Liver (tissue), 9 donors: ENCODE measurements around the gene CACHD1. TPM values are rescaled to one million over a fixed set of nuclear protein-coding genes. Genes with fewer than 3 reads are reported as not detected.

ENCODE experiments used
- DNase-seq: peaks from one replicate; pipeline ENCODE4 v3.0.0-alpha.2; 2017; ENCODE audit warnings: low spot score
- H3K27ac ChIP-seq, 2 donors: one replicate each; pipeline ENCODE4 v1.7.0; 2013; ENCODE audit warnings: inconsistent platforms in 2 of 2, low read length in 2 of 2, control low read depth in 1 of 2, low read depth in 1 of 2, mild to moderate bottlenecking in 1 of 2
- H3K27me3 ChIP-seq, 4 donors: one replicate each; pipeline versions ENCODE4 v1.6.1 to v1.7.0; 2013; ENCODE audit warnings: low read length in 3 of 4, inconsistent platforms in 1 of 4, mild to moderate bottlenecking in 1 of 4, moderate library complexity in 1 of 4; ENCODE audit not compliant: control insufficient read depth in 4 of 4, insufficient read depth in 4 of 4
- H3K36me3 ChIP-seq, 4 donors: one replicate each; pipeline versions ENCODE4 v1.6.1 to v1.7.0; 2013; ENCODE audit warnings: low read length in 3 of 4, mild to moderate bottlenecking in 3 of 4, low read depth in 1 of 4, moderate library complexity in 1 of 4; ENCODE audit not compliant: control insufficient read depth in 4 of 4, insufficient read depth in 3 of 4
- H3K4me1 ChIP-seq, 4 donors: one replicate each; pipeline versions ENCODE4 v1.6.1 to v1.7.0; 2013; ENCODE audit warnings: low read length in 3 of 4, mild to moderate bottlenecking in 3 of 4, moderate library complexity in 1 of 4; ENCODE audit not compliant: control insufficient read depth in 4 of 4, insufficient read depth in 4 of 4
- H3K4me3 ChIP-seq, 3 donors: one replicate each; pipeline versions ENCODE4 v1.6.1 to v1.7.0; 2013; ENCODE audit warnings: low read length in 3 of 3, control low read depth in 1 of 3, low read depth in 1 of 3, mild to moderate bottlenecking in 1 of 3
- H3K9ac ChIP-seq, 2 donors: one replicate each; pipeline ENCODE4 v1.7.0; 2013; ENCODE audit warnings: low read length in 2 of 2, mild to moderate bottlenecking in 2 of 2, moderate library complexity in 2 of 2, control low read depth in 1 of 2, low read depth in 1 of 2
- H3K9me3 ChIP-seq, 4 donors: one replicate each; pipeline versions ENCODE4 v1.6.1 to v1.7.0; 2013; ENCODE audit warnings: low read length in 3 of 4; ENCODE audit not compliant: control insufficient read depth in 4 of 4
- CTCF ChIP-seq: fragments of 150-350 bp; IDR thresholded peaks from 2 replicates; pipeline ENCODE4 v1.5.1; 2017; ENCODE audit warnings: improper control_type of control experiment, low read depth, low read length; ENCODE audit not compliant: missing input control
- HNF4A ChIP-seq, 2 donors: conservative IDR thresholded peaks; 2 replicates each; pipeline ENCODE4 v1.6.1; 2016; ENCODE audit warnings: antibody characterized with exemption in 2 of 2, mild to moderate bottlenecking in 2 of 2
- MAX ChIP-seq: IDR thresholded peaks from 2 replicates; pipeline ENCODE4 v1.6.1; 2016; ENCODE audit warnings: antibody characterized with exemption
- NR2F2 ChIP-seq: IDR thresholded peaks from 2 replicates; pipeline ENCODE4 v1.6.1; 2016; ENCODE audit warnings: antibody characterized with exemption
- RAD21 ChIP-seq, 2 donors: IDR thresholded peaks; 2 replicates each; pipeline ENCODE4 v1.6.1; 2016; ENCODE audit warnings: antibody characterized with exemption in 2 of 2, mild to moderate bottlenecking in 2 of 2
- REST ChIP-seq: IDR thresholded peaks from 2 replicates; pipeline ENCODE4 v1.6.1; 2016; ENCODE audit warnings: antibody characterized with exemption, mild to moderate bottlenecking
- RXRA ChIP-seq, 2 donors: IDR thresholded peaks; 2 replicates each; pipeline ENCODE4 v1.6.1; 2017 to 2018; ENCODE audit warnings: antibody characterized with exemption in 2 of 2, mild to moderate bottlenecking in 1 of 2
- TAF1 ChIP-seq: conservative IDR thresholded peaks from 2 replicates; pipeline ENCODE4 v1.6.1; 2016; ENCODE audit warnings: antibody characterized with exemption, mild to moderate bottlenecking
- ZBTB33 ChIP-seq: IDR thresholded peaks from 2 replicates; pipeline ENCODE4 v1.6.1; 2016; ENCODE audit warnings: antibody characterized with exemption
- WGBS: extraction: QIAGEN DNeasy Blood & Tissue Kit; methylation state at CpG from one replicate; pipeline ENCODE4 v1.1.7; 2013; 5-methylcytosine and 5-hydroxymethylcytosine counted together
- polyA plus RNA-seq, 2 donors: library from polyadenylated mRNA; stranded (reverse) in 1 of 2; unstranded in 1 of 2; fragments of 200-250 nt in 1 of 2; fragments of >200 nt in 1 of 2; fragmentation: Nextera tagmentation in 1 of 2; extraction: Ambion mirVana in 1 of 2; gene quantifications; one replicate each; pipeline versions ENCODE4 v1.2.1 to v1.2.3, GENCODE V29; 2013 to 2015
- total RNA-seq, 2 donors: library from RNA; depleted of rRNA; stranded (reverse); fragments of >200 nt; gene quantifications; one replicate each; pipeline ENCODE4 v1.2.3, GENCODE V29; 2014
- donor health status: healthy.
- donor health status: healthy.
- donor health status: healthy.
- donor health status: healthy.
- donor health status: healthy.

CACHD1 gene
- total and polyA plus RNA-seq, 4 donors, result 0.68 to 4.2 (median 2.3) TPM

GRCh38 chr1:64516803-64517568 lies 47.1 kb downstream of the CACHD1 start:
- no peak overlapping the region for H3K27ac ChIP-seq
- no peak overlapping the region for H3K9ac ChIP-seq
- H3K27me3 ChIP-seq, result no peaks in the 10 kb centered on the region
- no peak for DNase-seq
- 66% methylated on average over 2 of the region's 2 CpGs for WGBS
- no peak for TF ChIP-seq TAF1
- H3K9me3 ChIP-seq, result no peaks in the 10 kb centered on the region
- no peak overlapping the region for H3K4me3 ChIP-seq
- no peaks in the 10 kb centered on the region for H3K36me3 ChIP-seq
- H3K4me1 ChIP-seq, result peaks cover 0 to 23% (median 13%) of the 10 kb centered on the region in 4 donors

GRCh38 chr1:64517640-64518039 lies 47.7 kb downstream of the CACHD1 start:
- H3K4me1 ChIP-seq, result peaks cover 0 to 20% (median 13%) of the 10 kb centered on the region in 4 donors
- H3K9me3 ChIP-seq, result no peaks in the 10 kb centered on the region
- 95% methylated on average over 2 of the region's 2 CpGs for WGBS
- no peak overlapping the region for H3K9ac ChIP-seq
- no peak for DNase-seq
- H3K27me3 ChIP-seq, result no peaks in the 10 kb centered on the region
- no peak overlapping the region for H3K4me3 ChIP-seq
- H3K36me3 ChIP-seq, result no peaks in the 10 kb centered on the region
- no peak overlapping the region for H3K27ac ChIP-seq
- no peak for TF ChIP-seq ZBTB33
- no peak for TF ChIP-seq MAX
- TF ChIP-seq HNF4A (conservative IDR thresholded peaks at IDR 0.05), result no peak
- no peak for TF ChIP-seq RXRA (IDR thresholded peaks at IDR 0.05)
- no peak for TF ChIP-seq REST
- no peak for TF ChIP-seq CTCF
- no peak for TF ChIP-seq NR2F2
- TF ChIP-seq TAF1, result no peak
- no peak for TF ChIP-seq RAD21 (IDR thresholded peaks at IDR 0.05)
